Progenitor cell of endocrine pancreas (in vitro differentiated cells): Measurements from ENCODE around the gene BHLHE40. TPM values are rescaled to one million over a fixed set of nuclear protein-coding genes. Genes with fewer than 3 reads are reported as not detected.

Experiments
- DNase-seq: peaks from one replicate; pipeline ENCODE4 v3.0.0; 2021; ENCODE audit warnings: low spot score; ENCODE audit not compliant: unreplicated experiment
- H3K27ac Mint-ChIP-seq: 2 replicates; pipeline ENCODE4 v1.8.0; 2021; ENCODE audit warnings: mild to moderate bottlenecking, moderate library complexity, mixed read lengths
- H3K27me3 Mint-ChIP-seq: 2 replicates; pipeline ENCODE4 v1.8.0; 2021; ENCODE audit warnings: mixed read lengths
- H3K36me3 Mint-ChIP-seq: 2 replicates; pipeline ENCODE4 v1.8.0; 2022; ENCODE audit warnings: mixed read lengths; ENCODE audit not compliant: insufficient read depth
- H3K4me1 Mint-ChIP-seq: 2 replicates; pipeline ENCODE4 v1.8.0; 2021; ENCODE audit warnings: low read depth, mixed read lengths
- H3K4me3 Mint-ChIP-seq: 2 replicates; pipeline ENCODE4 v1.8.0; 2021; ENCODE audit warnings: low read depth, mild to moderate bottlenecking, moderate library complexity, mixed read lengths
- H3K9me3 Mint-ChIP-seq: 2 replicates; pipeline ENCODE4 v1.8.0; 2021; ENCODE audit warnings: low read depth, mixed read lengths
- total RNA-seq: library from RNA; stranded (reverse); gene quantifications from 2 replicates; pipeline ENCODE4 v1.2.1, GENCODE V29; 2021
- TF ChIP-seq, protein P1 (sequence below): fragments of 200-600 bp; sonication (generic); IDR thresholded peaks from one replicate; pipeline ENCODE4 v1.5.0; 2021; ENCODE audit warnings: antibody characterized with exemption, mild to moderate bottlenecking; ENCODE audit not compliant: unreplicated experiment

Gene BHLHE40
- total RNA-seq, 1 donor from 2014 or later = 1.1 TPM

DNA sequence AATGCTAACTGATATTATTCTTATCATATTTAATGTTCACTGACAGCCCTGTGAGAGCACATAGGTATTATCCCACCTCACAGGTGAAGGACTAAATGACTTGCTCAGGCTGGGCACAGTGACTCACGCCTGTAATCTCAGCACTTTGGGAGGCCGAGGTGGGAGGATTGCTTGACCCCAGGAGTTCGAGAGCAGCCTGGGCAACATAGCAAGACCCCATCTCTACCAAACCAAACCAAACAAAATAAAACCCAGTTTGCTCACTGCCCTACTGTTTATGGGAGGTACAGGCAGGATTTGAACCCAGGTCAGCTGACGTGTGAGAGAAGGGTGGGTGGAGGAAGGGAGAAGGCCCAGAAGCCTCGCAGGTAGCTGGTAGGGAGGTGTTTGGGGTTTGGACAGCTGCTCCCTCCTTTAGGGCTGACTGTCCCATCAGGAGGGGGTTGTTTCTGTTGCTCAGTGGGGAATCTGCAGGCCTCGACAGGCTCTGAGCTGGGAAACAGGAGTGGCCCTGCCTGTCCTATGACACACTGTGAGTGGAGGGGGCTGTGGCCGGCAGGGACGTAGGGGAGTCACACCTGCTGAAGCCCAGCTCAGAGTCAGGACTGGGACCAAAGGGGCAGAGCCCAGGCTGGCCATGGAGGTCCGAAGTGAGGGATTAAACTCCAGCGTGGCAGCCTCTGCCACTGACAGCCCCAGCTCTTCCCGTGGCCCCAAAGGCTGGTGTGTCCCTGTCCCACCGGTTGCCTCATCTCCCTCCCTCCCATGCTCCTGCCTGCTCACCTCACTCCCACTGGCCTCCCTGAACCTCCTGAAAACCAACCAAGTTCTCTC is 25.3 kb downstream of the BHLHE40 start:
- Mint-ChIP-seq H3K9me3 (no peaks in the 10 kb centered on the region), H3K4me3 (no peak overlapping the region), H3K27ac (no peak overlapping the region), H3K36me3 (no peaks in the 10 kb centered on the region), H3K27me3 (peaks cover 55% of the 10 kb centered on the region), H3K4me1 (no peaks in the 10 kb centered on the region)
- DNase-seq = no peak
- TF ChIP-seq, protein P1, sequence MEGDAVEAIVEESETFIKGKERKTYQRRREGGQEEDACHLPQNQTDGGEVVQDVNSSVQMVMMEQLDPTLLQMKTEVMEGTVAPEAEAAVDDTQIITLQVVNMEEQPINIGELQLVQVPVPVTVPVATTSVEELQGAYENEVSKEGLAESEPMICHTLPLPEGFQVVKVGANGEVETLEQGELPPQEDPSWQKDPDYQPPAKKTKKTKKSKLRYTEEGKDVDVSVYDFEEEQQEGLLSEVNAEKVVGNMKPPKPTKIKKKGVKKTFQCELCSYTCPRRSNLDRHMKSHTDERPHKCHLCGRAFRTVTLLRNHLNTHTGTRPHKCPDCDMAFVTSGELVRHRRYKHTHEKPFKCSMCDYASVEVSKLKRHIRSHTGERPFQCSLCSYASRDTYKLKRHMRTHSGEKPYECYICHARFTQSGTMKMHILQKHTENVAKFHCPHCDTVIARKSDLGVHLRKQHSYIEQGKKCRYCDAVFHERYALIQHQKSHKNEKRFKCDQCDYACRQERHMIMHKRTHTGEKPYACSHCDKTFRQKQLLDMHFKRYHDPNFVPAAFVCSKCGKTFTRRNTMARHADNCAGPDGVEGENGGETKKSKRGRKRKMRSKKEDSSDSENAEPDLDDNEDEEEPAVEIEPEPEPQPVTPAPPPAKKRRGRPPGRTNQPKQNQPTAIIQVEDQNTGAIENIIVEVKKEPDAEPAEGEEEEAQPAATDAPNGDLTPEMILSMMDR = no peak

DNA sequence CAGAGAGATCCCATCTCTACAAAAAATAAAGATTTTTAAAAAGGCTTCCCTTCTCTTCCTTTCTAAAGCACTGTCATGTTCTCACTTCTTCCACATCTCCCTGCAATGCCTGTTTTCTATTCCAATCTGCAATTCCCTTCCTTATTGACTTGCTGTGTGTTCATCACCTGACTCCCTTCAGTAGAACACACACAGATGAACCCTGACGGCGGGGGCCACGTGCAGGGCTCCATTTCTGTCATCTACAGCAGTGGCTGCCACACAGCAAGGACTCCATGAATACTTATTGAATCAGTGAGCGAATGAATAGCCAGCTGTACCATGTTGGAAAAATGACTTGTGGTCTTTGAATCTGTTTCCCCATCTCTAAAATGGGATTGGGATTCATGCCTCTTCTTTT is 26.1 kb downstream of the BHLHE40 start:
- Mint-ChIP-seq H3K4me3 (no peak overlapping the region), H3K27me3 (peaks cover 50% of the 10 kb centered on the region), H3K9me3 (no peaks in the 10 kb centered on the region), H3K27ac (no peak overlapping the region), H3K36me3 (no peaks in the 10 kb centered on the region), H3K4me1 (no peaks in the 10 kb centered on the region)
- TF ChIP-seq, protein P1 = no peak
- no peak for DNase-seq

DNA sequence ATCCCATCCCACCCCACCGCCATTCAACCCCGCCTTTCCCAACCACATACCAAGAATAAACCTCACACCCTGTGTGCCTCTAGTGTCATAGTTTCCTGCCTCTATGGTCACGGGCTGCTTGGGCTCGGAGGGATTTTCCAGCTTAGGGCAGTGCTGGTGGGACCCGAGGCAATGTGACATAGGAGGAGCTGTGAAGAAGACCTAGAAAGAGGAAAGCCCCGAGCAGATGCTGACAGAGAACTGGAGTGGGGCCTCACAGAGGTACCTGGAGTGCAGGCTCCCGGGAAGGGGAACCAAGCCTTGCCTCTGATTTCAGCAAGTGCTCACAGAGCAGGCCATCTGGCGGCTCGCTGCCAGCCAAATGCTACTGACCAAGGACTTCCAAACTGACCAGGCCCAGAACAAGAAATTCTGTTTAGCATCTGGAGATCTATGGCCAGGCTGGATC is 27.5 kb downstream of the BHLHE40 start:
- no peak overlapping the region for H3K27ac Mint-ChIP-seq
- no peak for DNase-seq
- H3K9me3 Mint-ChIP-seq = no peaks in the 10 kb centered on the region
- no peak overlapping the region for H3K4me3 Mint-ChIP-seq
- peaks cover 48% of the 10 kb centered on the region for H3K27me3 Mint-ChIP-seq
- H3K36me3 Mint-ChIP-seq = no peaks in the 10 kb centered on the region
- no peaks in the 10 kb centered on the region for H3K4me1 Mint-ChIP-seq
- TF ChIP-seq, protein P1 = no peak

DNA sequence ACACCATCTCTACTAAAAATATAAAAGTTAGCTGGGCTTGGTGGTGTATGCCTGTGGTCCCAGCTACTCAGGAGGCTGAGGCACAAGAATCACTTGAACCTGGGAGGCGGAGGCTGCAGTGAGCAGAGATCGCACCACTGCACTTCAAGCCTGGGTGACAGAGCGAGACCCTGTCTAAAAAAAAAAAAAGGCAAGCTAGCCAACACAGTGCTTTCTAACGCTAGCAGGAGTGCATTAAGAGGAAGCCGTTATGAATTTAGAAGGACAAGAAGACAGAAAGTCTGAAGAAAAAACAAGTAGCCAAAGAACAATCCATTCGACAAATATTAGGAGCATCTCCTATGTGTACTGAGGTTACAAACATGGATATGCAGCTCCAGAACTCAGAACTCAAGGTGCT is 28.6 kb downstream of the BHLHE40 start:
- H3K4me1 Mint-ChIP-seq = no peaks in the 10 kb centered on the region
- no peak overlapping the region for H3K4me3 Mint-ChIP-seq
- DNase-seq = no peak
- H3K27me3 Mint-ChIP-seq = peaks cover 46% of the 10 kb centered on the region
- no peak overlapping the region for H3K27ac Mint-ChIP-seq
- TF ChIP-seq, protein P1 = no peak
- H3K36me3 Mint-ChIP-seq = no peaks in the 10 kb centered on the region
- no peaks in the 10 kb centered on the region for H3K9me3 Mint-ChIP-seq

DNA sequence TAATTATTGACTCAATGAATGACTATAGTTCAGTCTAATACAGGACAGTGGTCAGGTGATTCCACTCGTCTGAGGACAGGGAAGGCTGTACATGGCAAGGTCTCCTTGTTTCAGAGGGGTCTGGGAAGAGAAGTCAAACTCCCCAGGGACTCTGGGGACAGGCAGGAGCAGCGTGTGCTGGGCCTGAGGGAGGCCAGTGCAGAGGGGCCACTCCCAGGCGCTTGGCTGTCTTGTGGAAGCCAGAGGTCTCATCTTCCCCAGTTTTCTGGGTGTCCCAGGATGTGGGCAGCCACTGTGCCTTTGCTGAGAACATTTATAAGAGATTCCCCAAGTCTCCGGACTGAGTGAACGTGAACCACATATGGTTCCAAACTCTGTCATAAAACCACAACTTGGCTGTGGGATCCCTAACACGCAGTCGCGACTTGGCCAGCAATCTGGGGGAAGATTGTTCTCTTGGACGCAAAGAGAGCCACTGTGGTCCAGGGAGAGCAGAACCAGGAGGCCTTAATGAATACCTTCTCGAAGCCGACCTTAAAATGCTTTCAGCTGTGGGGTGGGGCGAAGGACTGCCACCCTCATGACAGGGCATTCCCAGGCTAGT is 30.4 kb downstream of the BHLHE40 start:
- TF ChIP-seq, protein P1 = no peak
- no peaks in the 10 kb centered on the region for H3K36me3 Mint-ChIP-seq
- no peak overlapping the region for H3K4me3 Mint-ChIP-seq
- DNase-seq = no peak
- peaks cover 6% of the 10 kb centered on the region for H3K4me1 Mint-ChIP-seq
- H3K27me3 Mint-ChIP-seq = peaks cover 57% of the 10 kb centered on the region
- H3K9me3 Mint-ChIP-seq = no peaks in the 10 kb centered on the region
- H3K27ac Mint-ChIP-seq = no peak overlapping the region
